ENCODE results near the gene CISH.

CISH gene

DNA sequence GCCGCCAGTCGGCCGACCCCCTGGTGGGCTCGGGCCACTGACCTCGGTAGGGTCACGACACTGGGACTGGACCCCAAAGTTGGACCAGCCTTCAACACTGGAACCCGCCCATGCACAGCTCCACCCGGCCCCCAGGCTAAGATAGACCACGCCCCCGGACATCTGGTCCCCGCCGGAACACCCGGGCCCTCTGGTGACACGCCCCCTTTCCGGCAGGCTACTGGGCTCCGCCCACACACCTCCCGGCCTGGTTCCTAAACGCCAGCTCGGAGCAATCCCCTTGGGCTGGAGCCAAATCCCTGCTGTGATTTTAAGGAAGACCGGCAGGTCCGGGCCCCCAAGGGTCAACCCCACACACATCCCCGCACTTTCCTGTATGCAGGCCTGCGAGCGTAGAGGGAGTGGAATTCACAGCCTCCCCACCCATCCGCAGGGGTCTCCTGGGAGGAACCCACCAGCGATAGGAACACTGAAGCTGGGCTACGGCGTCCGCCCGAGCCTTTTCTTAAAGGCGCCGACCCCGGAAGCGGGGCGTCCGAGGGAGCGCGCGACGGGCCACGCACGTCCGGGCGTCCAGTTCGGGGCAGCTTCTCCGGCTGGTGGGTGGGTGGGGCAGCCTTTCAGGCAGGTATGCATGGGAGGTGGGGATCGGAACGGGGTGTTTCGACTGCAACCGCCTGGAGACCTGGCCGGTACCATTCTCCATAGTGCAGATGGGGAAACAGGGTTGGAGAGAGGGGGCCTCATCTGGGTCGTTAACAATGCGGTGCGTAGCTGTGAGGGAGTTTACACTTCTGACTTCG is 42.4 kb downstream of the CISH start, which contains the start of gene HEMK1:
Gene HEMK1 (plus strand): TSS at position 576 of the 803 bp plus-strand sequence. CDS start 1,583 bp downstream, outside the sequence.
- DNase-seq: peak; percentile 98

GRCh38 chr3:50567386-50568167 is 44.0 kb downstream of the CISH start, which contains the start of gene C3orf18:
C3orf18 (minus strand) TSS chr3:50567747; CDS start chr3:50565699, 2,048 bp downstream.
- peak; percentile 98 for DNase-seq

GRCh38 chr3:50567011-50567385 is 44.6 kb downstream of the CISH start:
- no peak for DNase-seq

- DNase-seq: no peak
Observed at GRCh38 chr3:50564321-50564720, 47.3 kb downstream of the CISH start.

GRCh38 chr3:50563867-50564266 is 47.7 kb downstream of the CISH start:
- DNase-seq: no peak

DNA sequence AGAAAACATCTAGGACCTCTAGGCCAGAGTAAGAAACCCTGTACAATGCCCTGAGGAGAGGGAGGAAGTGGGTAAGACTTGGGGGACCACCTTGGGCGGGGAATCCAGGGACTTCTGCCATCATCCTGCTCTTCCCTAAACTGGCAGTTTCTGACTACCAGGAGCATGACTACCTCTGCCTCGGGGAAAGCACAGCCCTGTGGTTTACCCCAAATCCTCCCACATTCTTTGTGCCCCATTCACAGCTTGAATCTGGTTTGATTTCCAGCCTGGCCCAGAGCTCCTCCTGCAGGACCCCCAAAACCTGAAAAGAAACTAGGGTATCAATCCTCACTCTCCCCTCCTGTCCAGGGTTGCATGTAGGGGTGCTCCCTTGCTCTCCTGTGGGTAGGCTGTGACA is 48.7 kb downstream of the CISH start:
- no peak for DNase-seq

GRCh38 chr3:50559702-50560101 is 51.9 kb downstream of the CISH start:
- no peak for DNase-seq

DNA sequence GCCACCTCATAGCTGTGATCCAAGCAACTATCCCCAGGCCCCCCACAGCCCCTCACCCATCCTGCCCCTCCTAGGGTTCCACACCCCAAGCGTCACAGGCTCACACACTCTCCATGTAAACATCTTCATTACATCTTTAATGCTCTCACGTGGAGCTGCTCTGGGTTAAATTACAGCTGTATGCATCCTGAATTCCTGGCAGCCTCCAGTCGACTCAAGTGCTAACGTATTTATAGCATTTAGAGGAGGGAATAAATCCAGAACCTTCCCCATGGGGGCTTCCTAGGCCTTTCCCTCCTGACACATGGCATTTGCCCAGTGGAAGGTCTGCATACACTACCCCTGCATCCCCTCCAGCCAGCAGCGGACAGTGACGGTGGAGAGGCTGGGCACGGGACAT is 53.7 kb downstream of the CISH start:
- DNase-seq: no peak

GRCh38 chr3:50557106-50557505 is 54.5 kb downstream of the CISH start:
- DNase-seq: no peak
